Measurements from ENCODE around the gene TPM2.

TPM2 gene

DNA sequence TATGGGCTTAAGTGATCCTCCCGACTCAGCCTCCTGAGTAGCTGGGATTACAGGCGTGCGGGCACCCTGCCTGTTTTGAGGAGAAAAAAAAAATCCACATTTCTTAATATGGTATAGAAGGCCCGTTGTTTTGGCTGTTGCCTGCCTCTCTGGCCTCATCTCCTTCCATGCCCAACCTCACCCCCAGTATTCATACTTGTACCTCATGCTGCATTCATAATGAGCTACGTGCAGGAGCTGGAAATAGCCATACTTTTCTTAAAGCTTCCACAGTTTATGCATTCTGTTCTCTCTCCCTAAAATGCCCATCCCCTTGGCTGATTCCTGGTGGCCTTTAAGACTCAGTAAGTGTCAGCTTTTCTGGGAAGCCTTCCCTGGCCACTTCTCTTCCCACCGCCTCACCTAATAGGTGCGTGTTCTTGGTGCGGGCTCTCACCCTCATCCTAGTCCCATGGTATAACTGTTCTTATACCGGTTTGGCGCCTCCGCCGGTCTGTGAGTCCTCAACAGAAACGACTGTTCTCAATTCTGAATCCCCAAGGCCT is 2.1 kb upstream of the TPM2 start:
- DNase-seq: no peak

DNA sequence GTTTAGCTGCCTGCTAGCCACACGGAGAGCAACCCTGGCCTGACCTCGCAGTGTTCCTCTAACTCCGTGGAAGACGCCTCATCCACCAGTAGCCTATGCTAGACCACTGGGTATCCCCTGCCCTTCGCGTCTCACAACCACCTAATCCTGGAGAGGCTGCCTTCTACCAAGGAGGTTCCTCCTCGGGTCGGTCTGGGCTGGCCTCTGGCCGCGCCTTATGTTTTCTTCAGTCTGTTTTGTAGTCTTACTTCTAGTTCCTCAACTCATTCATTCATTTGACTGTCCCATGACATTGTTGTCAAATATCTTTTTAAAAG is 1.6 kb upstream of the TPM2 start:
- no peak for DNase-seq

DNA sequence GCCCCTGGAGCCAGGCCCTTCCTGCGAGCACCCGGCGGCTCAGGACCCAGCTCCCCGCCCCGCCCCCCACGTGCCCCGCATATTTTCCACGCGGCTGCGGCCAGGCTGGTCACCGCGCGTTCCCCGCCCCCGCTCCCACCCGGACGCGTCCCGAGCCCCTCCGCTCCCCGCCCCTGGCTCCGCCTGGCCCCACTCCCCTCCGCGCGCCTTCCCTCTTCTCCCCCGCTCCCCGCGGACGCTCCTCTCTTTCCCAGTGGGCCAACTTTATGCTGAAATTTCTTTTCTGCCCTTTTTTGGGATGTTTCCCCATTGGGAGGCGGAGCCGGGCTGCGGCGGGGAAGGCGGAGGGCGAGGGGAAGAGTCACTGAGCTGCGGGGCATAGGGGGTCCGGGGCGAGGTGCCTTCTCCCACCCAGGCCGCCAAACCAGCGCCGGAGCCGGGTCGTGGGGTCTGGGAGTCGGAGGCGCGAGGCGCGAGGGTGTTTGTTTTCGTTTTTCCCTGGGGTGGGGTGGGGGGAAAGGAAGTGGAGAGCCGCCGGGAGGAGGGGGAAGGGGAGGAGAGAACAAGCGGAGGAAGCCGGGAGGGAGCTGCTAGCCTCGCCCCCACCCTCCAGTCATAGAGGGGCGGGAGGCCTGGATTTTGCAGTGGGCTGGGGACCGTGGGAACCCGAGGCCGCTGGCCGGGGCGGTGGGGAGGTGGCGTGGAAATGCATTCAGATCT is 1.0 kb upstream of the TPM2 start:
- peak; percentile 23 to 41 for DNase-seq

DNA sequence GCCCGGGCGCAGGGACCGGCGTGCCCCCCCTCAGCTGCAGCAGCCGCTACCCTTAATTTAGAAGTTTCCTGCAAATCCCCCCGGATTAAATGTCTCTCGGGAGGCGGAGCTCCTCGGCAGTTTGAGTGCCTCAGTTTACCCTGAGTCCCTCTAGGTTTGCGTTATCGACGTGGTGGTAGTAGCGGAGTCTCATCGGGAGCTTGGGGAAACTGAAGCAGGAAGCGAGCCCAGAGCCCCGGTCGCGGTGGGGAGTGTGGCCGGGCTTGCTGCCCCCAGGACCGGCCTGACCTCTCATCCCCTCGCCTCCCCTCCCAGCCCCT is 529 bp upstream of the TPM2 start:
- DNase-seq: no peak

DNA sequence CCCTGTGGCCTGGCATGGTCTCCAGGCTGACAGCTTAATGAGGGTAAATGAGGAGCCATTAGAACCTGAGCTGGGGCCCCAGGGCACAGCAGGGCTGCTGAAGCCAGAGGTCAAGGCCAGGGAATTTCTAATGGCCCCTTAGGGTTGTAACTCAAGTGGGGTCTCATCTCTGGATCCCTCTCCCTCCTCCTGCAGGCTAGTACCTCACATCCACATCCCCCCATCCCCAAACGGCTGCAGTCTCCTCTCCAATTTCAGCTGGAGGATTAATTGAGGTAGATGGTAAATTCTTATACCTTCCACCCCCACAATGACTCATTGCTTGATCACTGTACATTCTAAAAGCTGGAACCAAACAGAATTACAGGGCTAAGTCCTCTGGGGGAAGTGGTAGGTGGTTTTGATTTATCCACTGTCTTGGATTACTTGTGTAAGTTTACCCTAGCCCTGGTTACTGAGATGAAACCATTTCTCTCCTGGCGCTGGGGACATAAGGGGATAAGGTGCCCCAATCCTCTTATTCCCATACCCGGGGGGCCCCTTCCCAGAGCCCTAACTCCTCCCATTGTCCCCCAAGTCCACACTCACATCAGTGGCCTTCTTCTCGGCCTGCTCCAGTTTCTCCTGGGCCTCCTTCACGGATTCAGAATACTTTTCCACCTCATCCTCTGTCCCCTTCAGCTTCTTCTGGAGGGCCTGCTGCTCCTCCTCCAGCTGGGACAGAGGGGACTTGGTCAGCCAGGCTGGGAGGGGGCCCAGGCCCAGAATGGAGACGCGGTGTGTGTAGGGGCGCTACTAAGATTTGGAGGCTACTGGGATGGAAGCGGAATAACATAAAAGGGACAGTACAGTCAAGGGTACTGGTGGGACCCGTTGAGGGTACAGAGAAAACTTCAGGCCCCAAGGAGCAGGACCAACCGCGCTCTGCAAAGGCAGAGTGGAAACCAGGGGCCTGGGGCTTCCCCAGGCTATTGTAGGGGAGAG is 875 bp downstream of the TPM2 start:
- DNase-seq: no peak

DNA sequence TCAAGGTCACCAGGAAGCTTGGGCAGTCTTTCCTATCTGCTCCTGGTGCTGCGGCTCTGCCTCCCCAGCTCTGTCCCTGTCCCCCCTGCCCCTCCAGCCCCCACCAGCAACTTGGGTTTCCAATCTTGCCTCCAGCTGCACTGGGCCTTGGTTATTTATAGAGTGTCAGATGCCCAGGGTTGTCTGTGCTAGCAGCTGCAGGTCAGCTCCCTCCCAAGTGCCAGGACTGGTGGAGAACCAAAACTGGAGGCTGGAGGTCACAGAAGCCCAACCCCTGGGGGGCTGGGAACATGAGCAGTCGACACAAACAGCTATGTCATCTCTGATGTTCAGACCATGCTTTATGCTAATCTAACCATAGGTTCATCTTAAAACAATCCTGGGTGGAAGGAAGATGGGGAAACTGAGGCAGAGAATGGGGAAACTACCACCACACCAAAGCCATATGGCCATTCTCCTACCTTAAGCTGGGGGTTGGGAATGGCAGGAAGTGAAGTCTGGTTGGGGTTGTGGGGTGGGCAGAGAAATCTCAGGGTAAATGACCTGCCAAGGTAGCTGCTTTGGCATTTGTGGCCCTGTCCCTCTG is 1.7 kb downstream of the TPM2 start:
- no peak for DNase-seq

DNA sequence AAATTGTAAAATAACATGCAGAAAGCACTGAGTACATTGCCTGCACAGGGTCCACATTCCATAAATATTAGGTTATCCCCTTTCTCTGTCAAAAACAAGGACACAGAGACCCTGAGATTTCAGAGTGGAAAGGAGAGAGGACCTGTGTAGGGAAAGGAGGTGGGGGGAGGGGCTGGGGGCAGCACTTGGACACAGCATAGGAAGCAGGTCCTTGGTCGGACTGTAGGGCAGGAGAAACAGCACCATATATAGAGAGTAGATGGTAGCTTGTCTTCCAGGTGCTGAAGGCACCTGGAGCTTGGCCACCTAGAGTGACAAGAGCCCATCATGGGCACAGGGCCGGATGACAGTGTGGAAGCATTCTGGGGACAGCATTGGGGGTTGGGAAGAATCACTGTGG is 2.4 kb downstream of the TPM2 start:
- DNase-seq: no peak

DNA sequence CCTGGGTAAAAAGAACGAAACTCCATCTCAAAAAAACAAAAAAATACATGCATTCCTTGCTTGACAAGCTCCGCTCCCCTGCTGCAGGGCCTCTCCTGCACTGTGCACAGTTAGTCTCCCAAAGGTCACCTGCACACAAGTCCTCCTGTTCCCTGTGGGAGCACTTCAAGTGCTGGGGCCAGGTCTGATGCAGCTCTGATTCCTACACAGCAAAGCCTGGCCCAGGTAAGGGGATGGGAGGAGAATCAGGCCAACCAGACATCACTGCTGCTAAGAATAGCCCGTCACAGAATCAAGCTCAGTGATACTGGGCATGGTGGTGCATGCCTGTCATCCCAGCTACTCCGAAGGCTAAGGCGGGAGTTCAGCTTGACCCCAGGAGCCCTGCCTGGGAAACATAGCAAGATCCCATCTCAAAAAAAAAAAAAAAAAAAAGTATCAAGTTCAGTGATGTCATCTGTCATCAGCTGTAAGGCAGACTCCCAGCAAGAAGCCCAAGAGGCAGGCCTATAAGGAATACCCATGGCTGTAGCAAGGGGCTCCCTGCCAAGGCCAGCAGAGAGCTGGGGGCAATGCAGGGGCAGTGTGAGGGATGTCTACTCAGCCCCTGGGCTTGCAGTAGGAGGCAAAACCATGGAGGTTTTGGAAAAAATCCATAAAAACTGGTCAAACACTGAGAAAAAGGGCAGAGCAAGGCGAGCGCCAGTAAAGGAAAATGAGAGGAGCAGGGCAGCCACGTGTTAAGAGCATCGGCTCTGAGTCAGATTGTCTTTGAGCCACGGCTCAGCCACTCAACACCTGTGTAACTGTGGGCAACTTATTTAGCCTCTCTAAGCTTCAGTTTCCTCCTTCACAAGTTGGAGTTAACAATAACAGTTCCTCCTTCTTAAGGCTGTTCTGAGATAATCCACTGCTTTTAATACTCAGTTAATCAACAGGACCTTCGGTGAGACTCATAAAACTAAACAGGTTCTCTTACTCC is 3.2 kb downstream of the TPM2 start:
- no peak for DNase-seq

DNA sequence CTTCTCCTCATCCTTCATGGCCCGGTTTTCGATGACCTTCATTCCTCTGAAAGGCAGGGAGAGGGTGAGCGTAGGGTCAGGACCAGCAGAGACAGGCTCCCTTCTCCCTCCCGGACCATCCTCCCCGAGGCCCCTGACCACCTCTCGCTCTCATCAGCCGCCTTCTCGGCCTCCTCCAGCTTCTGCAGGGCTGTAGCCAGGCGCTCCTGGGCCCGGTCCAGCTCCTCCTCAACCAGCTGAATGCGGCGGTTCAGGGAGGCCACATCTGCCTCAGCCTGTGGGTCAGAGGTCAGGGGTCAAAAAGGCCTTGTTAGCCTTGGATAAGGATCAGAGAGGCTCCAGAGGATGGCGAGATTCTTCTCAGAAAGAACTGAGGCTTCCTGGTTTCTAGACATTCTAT is 4.2 kb downstream of the TPM2 start:
- no peak for DNase-seq

DNA sequence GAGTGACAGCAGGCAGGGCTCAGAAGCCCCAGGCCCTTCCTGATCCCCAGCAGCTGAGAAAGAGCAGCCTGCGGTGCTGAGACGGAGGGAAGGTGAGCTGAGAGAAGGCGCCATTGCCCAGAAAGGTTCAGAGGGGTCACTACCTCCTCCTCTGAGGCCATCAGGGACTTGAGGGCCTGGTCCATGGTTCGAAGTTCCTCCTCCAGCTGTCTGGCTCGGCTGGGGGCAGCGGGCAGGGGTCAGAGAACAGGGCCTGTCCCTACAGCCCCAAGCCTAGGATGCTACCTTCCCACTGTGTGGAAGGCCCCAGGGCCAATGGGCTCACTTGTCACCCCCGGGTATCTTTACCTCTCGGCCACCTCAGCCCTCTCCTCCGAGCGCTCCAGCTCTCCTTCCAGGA is 4.8 kb downstream of the TPM2 start:
- DNase-seq: no peak

DNA sequence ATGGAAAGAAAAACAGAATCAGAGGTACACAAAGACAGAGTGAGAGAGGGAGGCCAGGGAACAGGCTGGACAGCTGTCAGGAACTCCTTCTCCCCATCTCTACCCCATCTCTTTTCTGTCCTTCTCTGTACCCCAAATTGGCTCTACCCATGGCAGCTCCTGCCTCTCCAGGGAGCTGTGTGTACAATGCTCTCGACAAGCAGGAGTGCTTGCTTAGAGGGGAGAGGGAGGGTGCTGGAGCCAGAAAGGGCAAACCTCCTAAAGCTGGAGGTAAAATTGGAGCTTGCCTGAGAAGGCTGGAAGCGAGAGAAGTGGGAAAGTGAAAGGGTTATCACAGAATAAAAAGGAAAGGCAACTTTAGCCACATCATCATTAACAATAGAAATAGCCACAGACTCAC is 6.4 kb downstream of the TPM2 start:
- no peak for DNase-seq

DNA sequence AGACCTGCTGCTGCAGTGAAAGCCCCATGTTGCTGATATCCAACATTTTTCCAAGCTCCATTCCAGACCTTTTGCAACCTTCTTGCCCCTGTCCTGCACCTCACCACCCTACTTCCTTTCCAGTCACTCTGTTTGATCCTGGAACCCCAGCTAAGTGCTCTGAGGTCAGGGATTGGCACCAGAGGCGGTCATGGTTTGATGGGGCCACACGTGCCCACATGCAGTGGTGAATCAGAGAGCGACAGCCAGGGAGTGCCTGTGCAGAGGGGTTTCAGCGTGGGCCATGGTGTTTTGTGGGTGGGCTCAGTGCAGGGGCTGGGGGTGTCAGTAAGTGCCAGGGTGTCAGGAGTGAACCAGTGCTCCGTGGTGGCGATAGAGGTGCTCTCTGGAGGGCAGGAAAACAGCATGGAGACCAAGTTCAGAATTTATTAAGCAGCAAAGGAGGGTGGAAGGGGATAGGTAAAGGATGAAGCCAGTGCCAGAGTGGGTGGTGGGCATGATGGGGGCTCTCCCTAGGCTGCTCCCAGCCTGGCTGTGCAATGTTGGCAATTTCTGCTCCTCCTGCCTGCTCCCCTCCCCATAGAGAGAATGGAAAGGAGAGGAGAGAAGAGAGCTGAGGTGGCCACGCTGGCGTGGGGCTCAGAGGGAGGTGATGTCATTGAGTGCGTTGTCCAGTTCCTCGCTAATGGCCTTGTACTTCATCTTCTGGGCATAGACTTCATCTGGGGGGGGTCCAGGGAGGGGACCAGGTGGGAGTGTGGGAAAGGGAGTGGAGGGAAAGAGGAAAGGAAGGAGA is 7.0 kb downstream of the TPM2 start:
- no peak for DNase-seq

DNA sequence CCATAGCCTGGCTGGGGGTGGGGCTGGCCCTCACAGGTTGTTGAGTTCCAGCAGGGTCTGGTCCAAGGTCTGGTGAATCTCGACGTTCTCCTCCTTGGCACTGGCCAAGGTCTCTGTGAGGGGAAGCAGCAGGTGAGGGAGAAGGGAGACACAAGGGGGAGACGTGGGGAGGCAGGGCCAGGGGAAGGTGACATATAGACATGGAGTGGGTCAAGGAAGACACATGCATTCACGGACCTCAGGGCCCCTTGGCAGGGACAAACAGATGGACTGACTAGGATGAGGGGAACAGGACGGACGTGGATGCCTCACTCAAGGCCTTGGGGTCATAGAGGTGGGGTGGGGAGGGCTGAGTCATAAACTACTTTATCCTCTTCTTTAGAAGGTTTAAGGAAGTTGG is 7.7 kb downstream of the TPM2 start:
- DNase-seq: no peak

DNA sequence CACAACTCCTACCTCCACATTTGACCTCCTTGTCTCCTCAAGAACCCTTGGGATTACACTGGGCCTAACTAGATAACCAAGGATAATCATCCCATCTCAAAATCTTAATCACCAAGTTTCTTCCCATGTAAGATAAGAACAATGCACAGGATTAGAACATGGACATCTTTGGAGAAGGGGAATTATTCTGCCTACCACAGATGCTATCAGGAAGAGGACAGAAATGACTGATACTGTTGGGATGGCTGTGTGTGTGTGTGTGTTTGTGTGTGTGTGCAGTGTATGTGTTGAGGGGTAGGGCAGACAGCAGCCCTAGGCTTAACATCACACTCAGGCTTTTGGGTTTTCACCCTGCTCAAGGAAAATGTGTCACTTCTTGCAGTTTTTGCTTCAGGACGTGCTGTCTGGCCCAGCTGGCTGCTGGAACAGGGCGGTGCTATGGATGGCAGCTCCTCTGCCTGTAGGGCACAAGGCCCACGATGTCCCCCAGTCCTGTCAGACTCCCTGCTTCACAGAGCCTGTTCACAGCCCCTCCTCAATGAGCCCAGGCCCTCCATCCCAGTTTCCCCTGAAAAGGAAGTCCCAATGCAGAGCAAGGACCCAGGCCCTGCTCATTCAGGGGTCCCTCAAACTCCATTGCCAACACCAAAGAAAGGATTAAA is 8.3 kb downstream of the TPM2 start:
- no peak for DNase-seq

DNA sequence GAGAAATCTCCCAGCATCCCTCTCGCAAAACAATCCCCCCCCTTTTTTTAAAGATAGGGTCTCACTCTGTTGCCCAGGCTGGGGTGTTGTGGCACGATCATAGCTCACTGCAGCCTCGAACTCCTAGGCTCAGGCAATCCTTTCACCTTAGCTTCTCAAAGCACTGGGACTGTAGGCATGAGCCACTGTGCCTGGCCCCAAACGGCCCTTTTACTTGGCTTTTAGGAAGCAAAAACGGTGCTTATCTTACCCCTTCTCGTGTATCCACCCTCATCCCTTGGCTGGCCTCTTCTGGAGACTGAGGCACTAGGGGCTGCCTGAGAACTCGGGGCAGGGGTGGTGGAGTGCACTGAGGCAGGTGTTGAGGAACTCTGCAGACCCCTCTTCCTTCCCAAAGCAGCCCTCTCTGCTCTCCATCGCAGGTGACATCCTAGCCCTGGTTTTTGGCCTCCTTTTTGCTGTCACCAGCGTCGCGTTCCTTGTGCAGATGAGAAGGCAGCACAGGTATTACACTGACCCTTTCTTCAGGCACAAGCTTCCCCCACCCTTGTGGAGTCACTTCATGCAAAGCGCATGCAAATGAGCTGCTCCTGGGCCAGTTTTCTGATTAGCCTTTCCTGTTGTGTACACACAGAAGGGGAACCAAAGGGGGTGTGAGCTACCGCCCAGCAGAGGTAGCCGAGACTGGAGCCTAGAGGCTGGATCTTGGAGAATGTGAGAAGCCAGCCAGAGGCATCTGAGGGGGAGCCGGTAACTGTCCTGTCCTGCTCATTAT is 9.2 kb downstream of the TPM2 start:
- no peak for DNase-seq

DNA sequence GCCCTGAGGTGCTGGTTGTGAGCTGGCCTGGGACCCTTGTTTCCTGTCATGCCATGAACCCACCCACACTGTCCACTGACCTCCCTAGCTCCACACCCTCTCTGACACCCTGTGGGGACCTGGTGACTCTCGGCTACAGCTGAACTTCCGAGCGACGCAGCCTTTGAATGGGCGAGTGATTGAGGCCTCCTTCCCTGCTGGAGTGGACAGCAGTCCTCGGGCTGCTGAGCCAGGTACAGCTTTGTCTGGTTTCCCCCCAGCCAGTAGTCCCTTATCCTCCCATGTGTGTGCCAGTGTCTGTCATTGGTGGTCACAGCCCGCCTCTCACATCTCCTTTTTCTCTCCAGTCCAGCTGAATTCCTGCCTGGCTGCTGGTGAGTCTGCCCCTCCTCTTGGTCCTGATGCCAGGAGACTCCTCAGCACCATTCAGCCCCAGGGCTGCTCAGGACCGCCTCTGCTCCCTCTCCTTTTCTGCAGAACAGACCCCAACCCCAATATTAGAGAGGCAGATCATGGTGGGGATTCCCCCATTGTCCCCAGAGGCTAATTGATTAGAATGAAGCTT is 9.9 kb downstream of the TPM2 start:
- no peak for DNase-seq

DNA sequence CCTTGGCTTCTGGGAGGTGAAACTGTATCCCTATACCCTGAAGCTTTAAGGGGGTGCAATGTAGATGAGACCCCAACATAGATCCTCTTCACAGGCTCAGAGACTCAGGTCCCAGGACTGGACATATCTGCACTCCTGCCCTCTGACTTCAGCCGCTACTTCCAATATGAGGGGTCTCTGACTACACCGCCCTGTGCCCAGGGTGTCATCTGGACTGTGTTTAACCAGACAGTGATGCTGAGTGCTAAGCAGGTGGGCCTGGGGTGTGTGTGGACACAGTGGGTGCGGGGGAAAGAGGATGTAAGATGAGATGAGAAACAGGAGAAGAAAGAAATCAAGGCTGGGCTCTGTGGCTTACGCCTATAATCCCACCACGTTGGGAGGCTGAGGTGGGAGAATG is 10.6 kb downstream of the TPM2 start:
- DNase-seq: no peak

DNA sequence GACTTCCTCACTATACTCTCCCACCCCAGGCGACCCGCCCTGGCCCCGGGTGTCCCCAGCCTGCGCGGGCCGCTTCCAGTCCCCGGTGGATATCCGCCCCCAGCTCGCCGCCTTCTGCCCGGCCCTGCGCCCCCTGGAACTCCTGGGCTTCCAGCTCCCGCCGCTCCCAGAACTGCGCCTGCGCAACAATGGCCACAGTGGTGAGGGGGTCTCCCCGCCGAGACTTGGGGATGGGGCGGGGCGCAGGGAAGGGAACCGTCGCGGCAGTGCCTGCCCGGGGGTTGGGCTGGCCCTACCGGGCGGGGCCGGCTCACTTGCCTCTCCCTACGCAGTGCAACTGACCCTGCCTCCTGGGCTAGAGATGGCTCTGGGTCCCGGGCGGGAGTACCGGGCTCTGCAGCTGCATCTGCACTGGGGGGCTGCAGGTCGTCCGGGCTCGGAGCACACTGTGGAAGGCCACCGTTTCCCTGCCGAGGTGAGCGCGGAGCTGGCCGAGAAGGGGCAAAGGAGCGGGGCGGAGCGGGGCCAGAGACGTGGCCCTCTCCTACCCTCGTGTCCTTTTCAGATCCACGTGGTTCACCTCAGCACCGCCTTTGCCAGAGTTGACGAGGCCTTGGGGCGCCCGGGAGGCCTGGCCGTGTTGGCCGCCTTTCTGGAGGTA is 13.9 kb downstream of the TPM2 start:
- DNase-seq: no peak

DNA sequence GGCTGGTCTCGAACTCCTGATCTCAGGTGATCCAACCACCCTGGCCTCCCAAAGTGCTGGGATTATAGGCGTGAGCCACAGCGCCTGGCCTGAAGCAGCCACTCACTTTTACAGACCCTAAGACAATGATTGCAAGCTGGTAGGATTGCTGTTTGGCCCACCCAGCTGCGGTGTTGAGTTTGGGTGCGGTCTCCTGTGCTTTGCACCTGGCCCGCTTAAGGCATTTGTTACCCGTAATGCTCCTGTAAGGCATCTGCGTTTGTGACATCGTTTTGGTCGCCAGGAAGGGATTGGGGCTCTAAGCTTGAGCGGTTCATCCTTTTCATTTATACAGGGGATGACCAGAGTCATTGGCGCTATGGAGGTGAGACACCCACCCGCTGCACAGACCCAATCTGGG is 14.5 kb downstream of the TPM2 start:
- DNase-seq: no peak

DNA sequence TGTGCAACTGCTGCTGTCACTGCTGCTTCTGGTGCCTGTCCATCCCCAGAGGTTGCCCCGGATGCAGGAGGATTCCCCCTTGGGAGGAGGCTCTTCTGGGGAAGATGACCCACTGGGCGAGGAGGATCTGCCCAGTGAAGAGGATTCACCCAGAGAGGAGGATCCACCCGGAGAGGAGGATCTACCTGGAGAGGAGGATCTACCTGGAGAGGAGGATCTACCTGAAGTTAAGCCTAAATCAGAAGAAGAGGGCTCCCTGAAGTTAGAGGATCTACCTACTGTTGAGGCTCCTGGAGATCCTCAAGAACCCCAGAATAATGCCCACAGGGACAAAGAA is 15.7 kb downstream of the TPM2 start:
- DNase-seq: no peak

All from stimulated activated CD4-positive, alpha-beta T cell treated with anti-CD3 and anti-CD28 coated beads, Interleukin-4, amount 100 ng/mL, for 4 hours (primary cell).